NCI-H2081 treated with DMSO at 0.1 percent for 48 hours (cell line): ENCODE results near the gene MBD5.

Source experiments
- DNase-seq: peaks from one replicate; lab custom pipeline; 2025; lab: John Stamatoyannopoulos, UW

Gene MBD5

DNA sequence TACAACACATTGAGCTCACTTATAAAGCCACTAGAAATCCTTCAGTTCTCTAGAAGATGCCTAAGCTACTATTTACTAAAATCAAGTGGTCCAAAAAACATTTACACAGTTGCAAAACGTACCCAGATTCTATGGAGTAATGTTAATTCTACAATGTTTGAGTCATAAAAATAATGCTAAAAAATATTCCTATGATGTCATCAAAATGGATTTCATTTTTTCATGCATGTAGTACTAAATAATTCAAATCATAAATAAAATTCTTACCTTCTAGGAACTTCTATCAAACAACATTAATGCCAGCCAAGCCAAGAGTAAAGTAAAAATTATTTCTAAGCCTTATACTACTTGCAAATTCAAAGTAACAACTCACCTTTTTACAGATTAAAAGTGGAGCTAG lies 454.7 kb downstream of the MBD5 start:
- no peak for DNase-seq

DNA sequence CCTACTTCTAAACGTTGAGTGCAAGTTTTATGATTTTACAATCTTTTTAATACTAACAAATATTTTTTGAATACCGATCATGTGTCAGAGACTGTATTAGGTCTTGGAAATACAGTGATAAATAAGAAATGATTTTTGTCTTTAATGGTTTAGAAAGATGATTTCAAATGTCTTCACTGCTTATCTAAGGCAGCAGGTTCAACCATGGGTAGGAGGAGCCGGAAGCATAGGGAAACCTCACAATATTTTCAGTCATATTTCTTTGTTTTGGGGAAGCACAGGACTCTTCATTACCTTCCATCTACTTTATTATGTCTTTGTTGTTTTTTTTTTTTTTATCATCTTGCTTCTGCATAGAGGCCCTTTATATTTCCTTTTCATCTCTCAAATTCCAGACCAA lies 458.5 kb downstream of the MBD5 start:
- no peak for DNase-seq

DNA sequence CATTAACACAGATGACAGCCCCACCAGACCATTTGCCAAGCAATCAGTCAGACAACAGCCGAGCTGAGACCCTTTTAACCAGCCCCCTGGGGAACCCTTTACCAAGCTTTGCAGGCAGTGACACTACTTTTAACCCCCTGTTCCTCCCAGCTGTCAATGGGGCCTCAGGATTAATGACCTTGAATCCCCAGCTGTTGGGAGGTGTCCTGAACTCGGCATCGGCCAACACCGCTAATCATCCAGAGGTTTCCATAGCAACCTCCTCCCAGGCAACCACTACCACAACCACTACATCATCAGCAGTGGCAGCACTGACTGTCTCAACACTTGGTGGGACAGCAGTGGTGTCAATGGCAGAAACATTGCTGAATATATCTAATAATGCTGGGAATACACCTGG lies 462.8 kb downstream of the MBD5 start:
- DNase-seq = no peak

DNA sequence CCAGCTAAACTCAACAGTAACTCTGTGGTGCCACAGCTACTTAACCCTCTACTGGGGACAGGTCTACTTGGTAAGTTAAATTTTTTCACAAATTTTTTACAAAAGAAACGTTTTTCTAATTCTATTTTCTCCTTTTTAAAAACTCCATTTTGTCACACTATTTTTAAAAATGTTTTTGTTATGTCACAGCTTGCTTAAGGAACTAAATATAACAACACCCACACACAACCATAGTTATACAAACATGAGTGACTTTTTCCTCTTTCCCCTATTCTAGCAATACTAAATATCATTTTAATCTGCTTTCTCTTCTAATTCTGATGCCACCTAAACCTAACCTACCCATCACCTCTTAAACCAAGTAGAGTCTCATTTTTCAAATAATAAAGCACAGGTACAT lies 463.2 kb downstream of the MBD5 start:
- no peak for DNase-seq

DNA sequence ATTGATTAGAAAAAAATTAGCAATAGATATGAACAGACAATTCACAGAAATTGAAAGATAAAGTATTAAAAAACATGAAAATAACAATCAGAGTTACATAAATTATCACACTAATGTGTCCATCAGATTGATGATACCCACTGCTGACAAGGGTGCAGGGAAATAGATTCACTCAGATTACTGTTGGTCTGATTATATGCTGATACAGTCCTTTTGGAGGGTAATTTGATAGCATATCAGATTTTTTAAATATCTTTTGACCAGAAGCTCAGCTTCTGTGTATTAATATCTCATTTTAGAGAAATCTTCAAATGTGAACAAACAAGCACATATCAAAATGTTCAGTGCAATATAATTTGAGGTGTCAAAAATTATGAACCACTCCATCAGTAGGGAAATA lies 465.8 kb downstream of the MBD5 start:
- no peak for DNase-seq

DNA sequence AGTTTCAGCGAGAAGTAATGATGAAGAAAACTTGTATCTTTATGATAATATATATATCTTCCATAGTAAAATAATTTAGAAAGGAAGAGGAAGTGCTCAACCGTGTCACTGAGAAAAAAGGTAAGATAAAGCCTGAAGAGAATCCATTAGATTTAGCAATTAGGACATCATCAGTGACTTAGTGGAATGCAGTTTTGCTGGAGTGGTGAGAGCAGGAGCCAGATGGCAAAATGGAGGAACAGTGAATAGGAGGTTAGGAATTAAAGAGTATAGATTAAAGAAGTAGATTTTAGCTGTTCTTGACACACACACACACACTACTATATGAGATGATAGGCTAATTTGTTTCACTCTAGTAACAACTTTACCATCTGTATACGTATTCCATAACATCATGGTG lies 466.5 kb downstream of the MBD5 start:
- no peak for DNase-seq

DNA sequence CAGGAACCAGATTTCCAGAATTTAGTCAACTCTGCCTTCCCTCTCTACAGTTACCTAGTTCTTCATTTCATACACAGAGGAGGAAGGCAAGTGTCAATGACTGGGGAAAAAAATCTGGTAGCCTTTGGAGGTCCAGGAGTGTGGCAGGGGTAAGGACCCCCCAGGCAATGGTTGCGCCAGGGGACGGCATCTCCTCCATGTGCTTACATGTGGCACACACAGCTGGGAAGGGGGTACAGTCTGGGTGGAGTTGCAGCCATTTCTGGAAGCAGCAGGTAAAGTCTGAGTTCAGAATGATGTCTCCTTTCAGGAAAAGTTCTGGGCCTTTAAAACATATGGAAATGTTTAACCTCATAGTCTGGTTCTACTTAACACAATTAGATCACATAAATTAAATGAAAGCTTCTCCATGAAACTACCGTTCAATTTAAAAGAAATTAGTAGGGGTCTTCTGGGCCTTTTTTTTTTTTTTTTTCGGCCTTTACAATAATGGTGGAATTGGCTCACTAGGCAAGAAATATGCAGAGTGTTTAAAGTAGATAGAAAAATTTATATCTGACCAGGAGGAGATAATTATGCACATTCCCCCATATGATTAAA lies 470.0 kb downstream of the MBD5 start:
- no peak for DNase-seq

DNA sequence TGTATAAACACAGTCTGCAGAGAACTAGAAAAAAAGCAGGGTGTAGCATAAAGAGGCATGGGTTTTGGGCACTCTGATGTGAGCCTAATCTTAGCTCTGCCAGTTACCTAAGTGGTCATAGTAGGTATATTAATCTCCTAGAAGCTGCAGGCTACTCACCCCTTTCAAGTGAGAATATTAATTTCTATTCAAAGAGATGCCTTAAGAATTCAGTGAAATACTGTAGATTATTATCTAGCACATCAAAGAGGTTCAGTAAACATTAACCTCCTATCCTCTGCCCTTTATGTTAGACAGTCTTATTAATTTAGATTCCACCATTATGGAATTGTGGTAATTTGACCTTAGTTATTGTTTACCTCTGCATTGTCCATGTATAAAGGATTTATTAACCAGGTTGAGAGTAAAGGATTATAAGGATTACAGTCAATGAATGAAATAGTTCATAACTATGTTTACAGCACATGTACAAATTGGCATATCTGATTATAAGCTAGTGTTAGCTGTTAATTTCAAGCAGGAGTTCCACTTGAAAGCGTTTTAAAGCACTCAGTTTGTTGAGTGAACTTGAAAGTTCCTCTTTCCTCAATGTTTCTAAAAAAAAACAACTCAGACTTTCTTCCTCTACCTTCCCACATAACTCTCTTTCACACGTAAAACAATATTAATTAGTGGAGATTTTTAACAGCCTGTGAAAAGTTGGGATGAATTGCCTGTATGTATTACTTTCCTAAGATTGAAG lies 473.1 kb downstream of the MBD5 start:
- DNase-seq = no peak

DNA sequence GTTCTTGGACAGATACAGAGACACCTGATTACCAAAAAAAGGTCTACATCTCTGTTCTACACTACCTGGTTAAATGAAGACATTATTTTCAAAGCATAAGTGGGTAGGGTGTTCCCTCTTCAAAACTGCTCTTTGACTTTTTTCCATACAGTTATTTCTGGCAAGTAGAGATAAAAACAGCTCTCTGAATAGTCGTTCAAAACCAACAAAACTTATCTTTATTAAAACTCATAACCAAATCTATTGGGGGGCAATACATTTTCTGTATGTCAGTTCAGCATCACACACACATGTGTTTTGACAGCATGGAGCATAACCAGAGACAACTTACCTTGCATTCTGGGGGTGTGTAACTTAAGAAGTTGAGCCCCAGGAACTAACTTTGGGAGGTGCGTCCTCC lies 474.7 kb downstream of the MBD5 start:
- no peak for DNase-seq

DNA sequence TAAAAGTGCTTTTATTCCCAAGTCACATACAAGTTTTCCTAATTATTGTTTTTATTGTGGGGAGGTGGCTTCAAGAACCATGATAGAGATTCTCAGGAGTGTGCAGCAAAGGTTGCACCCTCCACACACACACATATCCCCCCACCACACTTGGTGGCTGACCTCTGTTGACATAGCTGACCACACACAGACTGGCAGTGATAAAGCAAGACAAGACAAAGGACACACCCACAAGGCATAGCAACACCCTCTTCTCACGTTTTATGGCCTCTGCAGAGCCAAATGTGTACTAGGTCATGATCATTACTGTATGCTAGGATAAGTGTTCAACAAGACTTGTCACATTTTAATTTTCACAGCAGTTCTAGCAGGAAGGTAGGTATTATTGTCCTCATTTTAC lies 480.7 kb downstream of the MBD5 start:
- DNase-seq = no peak

DNA sequence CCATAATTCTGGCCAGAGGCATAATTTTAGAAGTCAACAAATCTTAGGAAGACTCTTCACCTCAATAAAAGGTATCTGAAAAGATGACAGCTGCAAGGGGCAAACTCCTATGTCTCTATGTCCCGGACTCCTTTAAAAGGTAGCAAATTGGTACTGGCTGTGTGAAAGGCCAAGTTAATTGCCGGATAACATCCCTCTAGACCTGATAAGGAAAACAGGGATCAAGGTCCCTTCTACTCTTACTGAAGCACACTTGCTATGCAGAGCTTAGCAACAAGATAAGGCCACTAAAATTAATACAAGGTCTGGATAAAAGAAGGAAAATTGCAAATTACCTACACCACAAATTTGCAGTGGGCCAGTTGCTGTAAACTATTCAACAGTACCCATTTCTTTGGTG lies 482.6 kb downstream of the MBD5 start:
- DNase-seq = no peak

DNA sequence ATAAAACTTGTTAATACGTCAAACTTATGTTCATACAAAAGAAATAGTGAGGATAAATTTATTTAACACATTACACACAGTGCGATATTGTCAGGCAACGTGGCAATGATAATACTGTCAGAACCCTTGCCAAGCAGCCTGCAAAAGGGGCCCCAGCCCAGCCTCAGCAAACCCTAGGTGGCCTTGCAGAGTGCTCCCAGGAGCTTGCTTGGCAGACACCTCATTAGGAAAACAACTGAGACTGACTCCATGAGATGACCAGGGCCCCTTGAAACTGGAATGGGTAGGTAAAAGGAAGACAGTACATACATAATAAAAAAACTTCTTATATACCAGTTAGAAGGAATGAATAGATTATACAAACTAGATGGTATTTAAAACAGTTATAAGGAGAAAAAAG lies 487.1 kb downstream of the MBD5 start:
- DNase-seq = no peak

DNA sequence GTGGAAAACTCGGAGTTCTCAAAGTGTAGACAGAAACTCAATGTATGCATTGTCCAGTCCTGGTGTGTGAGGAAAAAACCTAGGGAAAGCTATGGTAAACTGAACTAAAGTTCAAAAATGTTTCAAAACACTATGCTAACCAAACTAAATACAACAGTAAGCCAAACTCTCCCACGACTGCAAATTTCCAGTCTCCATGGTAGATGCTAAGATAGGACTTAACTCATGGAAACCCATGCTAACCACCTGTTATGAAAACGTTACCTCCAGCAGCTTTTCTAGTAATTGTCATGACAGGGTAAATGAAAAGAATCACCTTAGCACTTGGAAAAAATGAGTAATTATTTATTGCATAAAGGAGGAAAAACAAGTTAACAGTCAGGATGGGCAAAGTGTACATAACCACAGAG lies 488.0 kb downstream of the MBD5 start:
- no peak for DNase-seq

DNA sequence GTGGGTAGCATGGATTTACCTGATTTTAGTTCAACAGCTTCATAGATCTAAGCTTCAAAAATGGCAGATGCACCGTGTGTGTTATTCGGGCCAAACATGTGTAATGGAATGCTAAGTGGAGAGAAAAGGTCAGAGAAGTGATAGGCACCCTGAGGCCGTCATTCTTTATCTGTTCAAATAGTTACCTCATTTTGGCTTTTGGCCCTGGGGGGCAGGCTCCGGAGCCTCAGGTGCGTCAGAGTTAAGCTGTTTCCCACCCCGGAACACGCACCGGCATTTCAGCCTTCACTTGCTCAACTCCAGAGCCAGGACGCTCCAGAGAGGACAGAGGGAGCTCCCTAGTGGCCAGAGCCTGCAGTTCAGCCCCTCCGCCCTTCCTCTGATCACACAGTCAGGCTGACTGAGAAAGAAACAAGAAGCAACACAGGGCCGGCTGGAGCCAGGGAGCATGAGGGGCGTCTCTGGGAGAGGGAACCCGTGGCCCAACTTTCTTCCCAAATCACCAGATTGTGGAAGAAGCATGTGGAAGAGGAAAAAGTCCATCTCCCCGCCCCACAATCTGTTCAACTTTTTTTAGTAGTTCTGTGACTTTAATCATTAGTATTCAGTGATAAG lies 488.5 kb downstream of the MBD5 start:
- no peak for DNase-seq

DNA sequence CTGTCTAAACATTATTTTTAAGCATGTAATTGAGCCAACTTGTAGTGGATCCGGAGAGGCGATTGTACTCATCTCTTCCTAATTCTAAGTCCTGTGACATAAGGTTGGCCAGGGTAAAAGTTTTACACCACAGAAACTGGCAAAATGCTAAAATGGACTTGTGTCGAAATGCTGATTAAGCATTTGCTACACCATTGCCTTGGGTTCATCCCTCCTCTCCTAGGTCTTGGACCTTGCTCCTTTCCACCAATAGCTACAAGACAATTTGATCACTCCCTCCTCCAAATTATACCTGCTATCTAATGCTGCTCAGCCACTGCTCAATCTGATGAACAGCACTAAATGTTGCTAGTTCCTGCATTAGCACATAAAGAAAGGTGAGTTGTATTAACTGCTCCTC lies 491.0 kb downstream of the MBD5 start:
- no peak for DNase-seq

DNA sequence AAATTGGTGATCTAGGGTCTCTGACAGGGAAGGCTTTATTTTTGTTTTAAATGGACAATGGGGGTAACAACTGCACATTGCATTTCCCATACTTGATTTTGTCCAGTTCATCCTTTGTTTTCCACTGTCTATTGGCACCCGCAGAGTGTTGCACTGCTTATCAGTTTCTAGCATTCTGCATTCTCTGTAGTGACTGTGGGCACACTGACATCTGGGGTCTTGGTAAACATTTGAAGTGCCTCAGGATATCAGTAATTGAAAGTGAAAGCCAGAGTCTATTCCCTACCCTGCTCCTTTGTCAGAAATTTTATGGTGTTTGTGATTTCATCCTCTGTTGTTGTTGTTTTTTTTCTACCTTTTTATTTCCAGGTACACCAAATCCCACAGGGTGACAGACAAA lies 491.6 kb downstream of the MBD5 start:
- no peak for DNase-seq

DNA sequence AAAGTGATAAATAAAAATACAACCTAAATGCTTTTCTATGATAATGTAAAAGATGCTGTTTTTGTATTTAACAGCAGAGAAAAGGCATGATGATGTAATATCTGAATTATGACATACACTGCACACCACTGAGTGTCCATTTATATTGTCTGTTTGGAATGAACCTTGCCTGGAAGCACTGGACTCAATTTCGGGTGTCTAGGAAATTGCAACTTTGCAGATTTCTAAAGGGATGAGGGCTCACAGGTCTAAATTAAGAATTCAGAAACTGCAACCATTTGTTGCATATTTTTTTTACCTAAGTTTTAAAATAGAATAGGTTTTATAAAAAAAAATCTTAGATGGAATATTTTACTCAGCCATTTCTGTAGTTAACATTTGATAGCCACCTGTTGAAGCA lies 492.5 kb downstream of the MBD5 start:
- DNase-seq = no peak

DNA sequence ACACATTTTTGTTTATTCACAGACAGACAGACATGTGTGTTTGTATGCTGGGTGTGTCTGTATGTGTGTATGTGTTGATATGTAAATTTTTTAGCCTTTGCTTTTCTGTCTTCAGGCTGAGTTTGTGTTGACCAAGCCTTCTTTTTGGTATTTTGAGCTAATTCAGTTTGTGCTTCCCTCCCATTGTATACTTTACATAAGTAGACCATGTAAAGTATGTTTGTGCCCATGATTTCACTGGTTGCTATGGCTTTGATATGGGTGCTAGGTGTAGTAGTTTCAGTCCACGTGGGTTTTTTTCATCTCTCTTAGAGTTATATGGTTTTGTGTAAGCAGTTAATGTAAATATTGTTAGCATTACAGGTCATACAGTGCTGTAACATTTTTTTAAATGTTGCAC lies 494.2 kb downstream of the MBD5 start:
- DNase-seq = no peak

DNA sequence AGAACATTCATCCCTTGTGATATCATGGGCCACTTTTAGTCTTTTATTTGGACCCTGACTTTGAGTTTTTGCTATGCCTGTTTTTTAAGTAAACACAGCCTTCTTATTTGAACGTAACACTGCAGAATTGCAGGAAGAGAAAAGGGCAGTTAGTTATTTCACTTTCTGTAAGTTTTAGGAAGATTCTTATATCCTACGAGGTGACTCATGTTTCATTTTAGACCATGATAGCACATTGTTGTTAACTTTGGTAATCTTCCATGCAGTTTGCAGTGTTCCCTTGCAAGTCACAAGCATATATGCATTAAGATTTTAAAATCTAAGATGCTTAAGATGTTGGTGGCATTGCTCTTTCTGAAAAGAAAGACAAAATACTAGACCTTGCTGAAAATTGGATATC lies 495.1 kb downstream of the MBD5 start:
- DNase-seq = no peak

DNA sequence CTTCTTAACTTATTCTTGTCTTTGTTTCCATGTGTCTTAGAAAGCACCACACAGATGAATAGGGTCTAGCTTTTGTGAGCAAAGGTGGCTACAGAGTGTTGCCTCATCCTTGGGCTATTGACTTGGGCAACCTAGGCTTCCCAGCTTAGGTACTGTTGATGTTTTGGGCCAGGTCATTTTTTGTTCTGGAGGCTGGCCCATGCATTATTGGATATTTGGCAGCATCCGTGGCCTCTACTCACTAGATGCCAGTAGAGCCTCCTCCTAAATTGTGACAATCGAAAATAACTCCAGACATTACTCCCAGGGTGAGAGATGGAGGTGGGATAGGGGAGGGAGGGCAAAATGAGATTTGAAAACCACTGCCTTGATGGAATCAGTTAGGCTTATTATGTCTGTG lies 496.4 kb downstream of the MBD5 start:
- no peak for DNase-seq

DNA sequence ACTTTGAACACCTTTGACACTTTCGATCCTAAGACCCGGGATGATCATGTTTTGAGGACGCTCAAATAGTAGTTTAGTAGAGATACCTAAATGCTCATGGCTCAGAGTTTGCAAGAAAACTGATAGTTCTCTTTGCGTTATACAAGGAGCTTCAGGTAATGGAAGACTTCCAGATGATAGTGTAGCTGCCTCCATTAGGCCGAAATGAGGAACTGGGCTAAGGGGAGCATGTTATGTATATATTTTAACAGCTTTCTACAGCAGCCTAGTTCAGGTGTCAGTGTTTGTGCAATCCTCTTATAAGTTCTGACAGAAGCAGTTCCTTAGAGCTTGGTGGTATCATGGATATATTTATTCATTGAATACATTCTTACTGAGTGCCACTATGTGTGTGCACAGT lies 496.9 kb downstream of the MBD5 start:
- no peak for DNase-seq

DNA sequence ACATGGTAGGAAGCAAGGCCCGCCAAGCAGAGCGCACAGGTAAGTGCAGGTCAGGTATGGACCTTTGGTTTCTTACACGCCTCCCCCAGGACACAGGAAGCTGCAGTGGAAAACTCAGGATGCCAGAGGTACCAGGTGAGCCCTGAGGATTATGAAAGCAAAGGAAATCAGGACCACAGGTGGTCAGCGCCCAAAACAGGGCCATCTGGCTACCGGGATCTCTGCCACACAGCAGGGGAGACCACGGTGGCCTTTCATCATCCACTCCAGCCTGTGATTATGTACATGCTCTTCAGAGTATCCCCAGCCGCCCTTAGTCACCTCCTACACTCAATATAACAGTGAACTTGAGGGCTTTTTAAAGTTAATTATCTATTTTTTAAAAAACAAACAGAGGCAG lies 498.1 kb downstream of the MBD5 start:
- peak; percentile 55 for DNase-seq

DNA sequence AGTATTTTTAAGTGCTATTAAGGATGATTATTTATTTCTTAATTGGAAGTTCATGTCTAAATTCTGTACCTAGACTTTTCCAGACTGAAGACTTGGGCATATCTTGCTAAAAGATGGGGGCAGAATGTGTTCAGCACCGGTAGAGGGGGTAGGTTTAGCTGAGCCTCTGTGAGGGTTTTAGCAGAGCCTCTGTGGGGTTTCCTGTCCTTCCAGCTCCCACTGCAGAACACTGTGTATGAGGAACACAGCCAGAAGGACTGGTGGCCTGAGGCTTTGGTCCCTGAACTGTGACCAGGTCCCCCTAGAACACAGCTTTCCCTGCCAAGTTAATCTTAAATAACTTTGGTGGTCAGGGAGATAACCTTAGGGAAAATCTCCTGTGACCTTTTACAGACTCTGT lies 500.3 kb downstream of the MBD5 start:
- no peak for DNase-seq

DNA sequence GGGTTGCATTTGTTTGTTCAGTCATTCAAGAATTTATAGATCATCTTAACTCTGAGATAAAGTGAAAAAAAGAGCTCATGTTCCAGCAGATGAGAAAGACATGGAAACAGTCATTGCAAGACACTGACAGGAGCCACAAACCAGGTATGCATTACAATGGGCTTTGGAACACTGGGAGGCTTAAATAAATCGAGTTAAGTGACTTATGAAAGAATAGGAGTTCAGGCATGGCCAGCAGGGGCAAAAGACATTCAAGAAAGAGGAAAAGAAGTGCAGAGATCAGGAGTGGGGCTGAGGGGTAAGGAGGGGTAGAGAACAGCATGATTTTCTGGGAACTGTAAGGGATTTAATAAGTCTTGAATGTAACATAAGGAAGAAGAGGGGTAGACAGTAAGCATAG lies 502.4 kb downstream of the MBD5 start:
- no peak for DNase-seq
